ENCODE measurements around the gene FLT3.

- TF ChIP-seq CTCF (IDR thresholded peaks at IDR 0.05) (no peak), EZH2 (IDR thresholded peaks at IDR 0.05; ENCODE audit: borderline replicate concordance, insufficient read depth, low read depth, low read length, poor library complexity, severe bottlenecking) (no peak)
Observed at GRCh38 chr13:28056426-28056825, 44.0 kb downstream of the FLT3 start.
